Adrenal gland (tissue), 12 donors: ENCODE data around the gene INSR. TPM values are rescaled to one million over a fixed set of nuclear protein-coding genes. Genes with fewer than 3 reads are reported as not detected.
A peak's percentile ranks its signal among the peaks of the same experiment; 100 is the strongest.
"Not testable (repeated sequence)": the region's sequence is repeated elsewhere in the genome, so short reads cannot be mapped to it uniquely, and the experiment has no call there.

Experiments used
- DNase-seq, 7 donors: peaks; one replicate each; pipeline ENCODE4 v3.0.0-alpha.2; 2019 to 2020
- H3K27ac ChIP-seq, 5 donors: fragments of 200-600 bp; sonication (generic) in 4 of 5; 1 replicate in 3 of 5; 2 replicates in 2 of 5; pipeline versions ENCODE4 v1.5.1 to v1.8.0; 2016 to 2020; ENCODE audit warnings: mild to moderate bottlenecking in 1 of 5
- H3K27me3 ChIP-seq: fragments of 200-600 bp; 2 replicates; pipeline ENCODE4 v1.8.0; 2021
- H3K36me3 ChIP-seq, 2 donors: fragments of 200-600 bp; replicated peaks in 1 of 2; 1 replicate in 1 of 2; 2 replicates in 1 of 2; pipeline versions ENCODE4 v1.5.1 to v1.8.0; 2018 to 2022
- H3K4me1 ChIP-seq, 2 donors: fragments of 200-600 bp; replicated peaks in 1 of 2; 1 replicate in 1 of 2; 2 replicates in 1 of 2; pipeline versions ENCODE4 v1.5.1 to v1.8.0; 2018 to 2021
- H3K4me3 ChIP-seq, 4 donors: fragments of 200-600 bp; sonication (generic) in 3 of 4; one replicate each; pipeline ENCODE4 v1.5.1; 2016 to 2018
- H3K9me3 ChIP-seq, 3 donors: fragments of 200-600 bp; sonication (generic) in 1 of 3; replicated peaks in 1 of 3; 1 replicate in 2 of 3; 2 replicates in 1 of 3; pipeline versions ENCODE4 v1.5.1 to v1.8.0; 2016 to 2021
- POLR2A ChIP-seq, 2 donors: fragments of 450-650 bp; IDR thresholded peaks; one replicate each; pipeline ENCODE4 v1.6.1; 2017; ENCODE audit warnings: antibody characterized with exemption in 2 of 2, mild to moderate bottlenecking in 2 of 2, moderate library complexity in 1 of 2
- WGBS, 4 donors: extraction: QIAGEN DNeasy Blood & Tissue Kit in 2 of 4; methylation state at CpG; one replicate each; pipeline versions ENCODE4 v1.1.5 to v1.1.7; 2013 to 2017; 5-methylcytosine and 5-hydroxymethylcytosine counted together
- intact Hi-C, 2 donors: fragments of 100-400 bp; cut with DNase I; formaldehyde crosslinking; loops; one replicate each; pipeline versions ENCODE4 v1.14.1 to v1.15.0; 2022 to 2023
- polyA plus RNA-seq, 3 donors: library from polyadenylated mRNA; stranded (reverse); fragments of 200-250 nt in 2 of 3; fragments of 350-450 nt in 1 of 3; fragmentation: Illumina TruSeq in 1 of 3; extraction: RNeasy Lipid Tissue Mini Kit (QIAGEN cat#74804) in 1 of 3; gene quantifications; one replicate each; pipeline ENCODE4 v1.2.3, GENCODE V29; 2013 to 2014
- total RNA-seq, 9 donors: library from RNA; depleted of rRNA in 4 of 9; stranded (reverse); fragments of >200 nt in 4 of 9; fragments of 120-200 nt in 1 of 9; fragmentation: NEBNext Ultra II Directional in 1 of 9; extraction: Animal tissue kit (Norgen Biotek cat#: 25700) in 1 of 9; gene quantifications; one replicate each; pipeline versions ENCODE4 v1.1.0 to v1.2.4, GENCODE V29; 2013 to 2023
- TF ChIP-seq, protein P1 (sequence below), 6 experiments: fragments of 450-650 bp in 4 of 6; fragments of 200-600 bp in 2 of 6; sonication (generic) in 1 of 6; IDR thresholded peaks; 1 replicate in 5 of 6; 2 replicates in 1 of 6; pipeline versions ENCODE4 v1.5.1 to v1.8.0; 2016 to 2021; ENCODE audit warnings: antibody characterized with exemption in 6 of 6, mild to moderate bottlenecking in 2 of 6, moderate library complexity in 1 of 6
- donor health status: healthy with polysubstance abuse.
- donor health status: Bipolar disorder and iron deficiency.
- donor health status: DM: yes; HTN: yes; CAD: no.
- donor health status: DM: no; HTN: no; CAD: no.
- donor health status: DM: no; HTN: no; CAD: no.
- donor health status: DM: yes; HTN: yes; CAD: no.

INSR gene
- total and polyA plus RNA-seq, 12 donors, result 19.0 to 327 (median 99.9) TPM

DNA sequence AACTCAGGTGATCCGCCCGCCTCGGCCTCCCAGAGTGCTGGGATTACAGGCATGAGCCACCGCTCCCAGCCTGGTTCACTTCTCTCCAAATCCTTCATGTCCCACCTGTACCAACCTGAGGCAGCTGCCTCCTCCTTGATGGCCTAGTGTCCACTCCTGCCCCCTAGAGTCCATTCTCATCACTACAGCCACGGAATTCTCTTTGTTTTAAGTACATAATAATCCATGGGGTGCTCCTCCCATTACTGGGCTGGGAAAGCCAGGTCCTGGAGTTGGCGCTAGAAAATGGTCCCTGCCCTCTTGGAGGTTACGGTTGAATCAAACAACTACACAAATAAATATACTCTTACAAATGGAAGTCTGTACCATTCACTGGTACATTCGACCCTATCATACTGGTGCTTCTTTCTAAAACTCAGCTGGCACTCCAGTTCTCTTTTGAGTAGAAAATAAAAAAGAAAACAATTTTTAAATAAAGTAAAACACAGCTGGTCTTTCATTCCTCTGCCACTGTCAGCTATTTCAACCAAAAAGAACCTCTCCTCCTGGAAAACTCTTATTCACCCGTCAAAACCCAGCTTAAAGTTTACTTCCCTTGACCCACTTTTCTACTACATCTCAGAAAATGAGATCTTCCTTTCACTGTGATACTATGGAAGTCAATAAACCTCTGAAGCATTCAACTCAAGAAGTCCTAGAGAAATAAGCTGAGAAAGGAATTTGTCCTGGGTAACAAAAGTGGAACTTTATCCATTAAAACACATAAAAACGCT, 32.1 kb upstream of the INSR start:
- no peak overlapping the region for H3K4me3 ChIP-seq
- DNase-seq, result peak in 2 of 7 donors; percentile 43 to 63
- peaks cover 3 to 17% of the 10 kb centered on the region in 2 donors for H3K4me1 ChIP-seq
- no peaks in the 10 kb centered on the region for H3K27me3 ChIP-seq
- H3K27ac ChIP-seq, result peak overlapping the region in 3 of 5 donors; percentile 0 to 33 (median 17)
- H3K9me3 ChIP-seq, result no peaks in the 10 kb centered on the region
- intact Hi-C loops, result no loop called here
- TF ChIP-seq POLR2A (IDR thresholded peaks at IDR 0.05), result no peak
- TF ChIP-seq, protein P1, sequence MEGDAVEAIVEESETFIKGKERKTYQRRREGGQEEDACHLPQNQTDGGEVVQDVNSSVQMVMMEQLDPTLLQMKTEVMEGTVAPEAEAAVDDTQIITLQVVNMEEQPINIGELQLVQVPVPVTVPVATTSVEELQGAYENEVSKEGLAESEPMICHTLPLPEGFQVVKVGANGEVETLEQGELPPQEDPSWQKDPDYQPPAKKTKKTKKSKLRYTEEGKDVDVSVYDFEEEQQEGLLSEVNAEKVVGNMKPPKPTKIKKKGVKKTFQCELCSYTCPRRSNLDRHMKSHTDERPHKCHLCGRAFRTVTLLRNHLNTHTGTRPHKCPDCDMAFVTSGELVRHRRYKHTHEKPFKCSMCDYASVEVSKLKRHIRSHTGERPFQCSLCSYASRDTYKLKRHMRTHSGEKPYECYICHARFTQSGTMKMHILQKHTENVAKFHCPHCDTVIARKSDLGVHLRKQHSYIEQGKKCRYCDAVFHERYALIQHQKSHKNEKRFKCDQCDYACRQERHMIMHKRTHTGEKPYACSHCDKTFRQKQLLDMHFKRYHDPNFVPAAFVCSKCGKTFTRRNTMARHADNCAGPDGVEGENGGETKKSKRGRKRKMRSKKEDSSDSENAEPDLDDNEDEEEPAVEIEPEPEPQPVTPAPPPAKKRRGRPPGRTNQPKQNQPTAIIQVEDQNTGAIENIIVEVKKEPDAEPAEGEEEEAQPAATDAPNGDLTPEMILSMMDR (IDR thresholded peaks at IDR 0.05), result peak in 4 of 6 experiments; percentile 19 to 37 (median 32)
- H3K36me3 ChIP-seq, result no peaks in the 10 kb centered on the region
- 79 to 86% (median 82%) methylated on average over 9 to 10 of the region's 10 CpGs for WGBS, 4 donors

DNA sequence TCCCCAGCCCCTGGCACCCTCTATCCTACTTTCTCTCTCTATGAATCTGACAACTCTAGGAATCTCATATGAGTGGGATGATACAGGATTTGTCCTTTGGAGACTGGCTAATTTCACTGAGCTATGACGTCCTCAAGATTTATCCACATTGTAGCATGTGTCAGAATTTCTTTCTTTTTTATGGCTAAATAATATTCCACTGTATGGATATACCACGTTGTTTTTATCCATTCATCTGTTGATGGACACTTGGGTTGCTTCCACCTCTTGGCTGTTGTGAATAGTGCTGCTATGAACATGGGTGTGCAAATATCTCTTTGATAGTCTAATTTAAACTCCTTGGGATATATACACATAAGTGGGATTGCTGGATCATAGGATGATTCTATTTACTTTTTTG, 24.0 kb upstream of the INSR start:
- DNase-seq, result no peak
- 40 to 50% (median 47%) methylated on average over 2 of the region's 2 CpGs for WGBS, 4 donors
- no peak overlapping the region for H3K27ac ChIP-seq
- H3K4me3 ChIP-seq, result no peak overlapping the region
- H3K4me1 ChIP-seq, result peaks cover 8 to 13% of the 10 kb centered on the region in 2 donors
- H3K9me3 ChIP-seq, result no peaks in the 10 kb centered on the region
- H3K27me3 ChIP-seq, result no peaks in the 10 kb centered on the region
- no peak for TF ChIP-seq POLR2A (IDR thresholded peaks at IDR 0.05)
- TF ChIP-seq, protein P1 (IDR thresholded peaks at IDR 0.05), result no peak
- intact Hi-C loops, result no loop called here
- no peaks in the 10 kb centered on the region for H3K36me3 ChIP-seq

DNA sequence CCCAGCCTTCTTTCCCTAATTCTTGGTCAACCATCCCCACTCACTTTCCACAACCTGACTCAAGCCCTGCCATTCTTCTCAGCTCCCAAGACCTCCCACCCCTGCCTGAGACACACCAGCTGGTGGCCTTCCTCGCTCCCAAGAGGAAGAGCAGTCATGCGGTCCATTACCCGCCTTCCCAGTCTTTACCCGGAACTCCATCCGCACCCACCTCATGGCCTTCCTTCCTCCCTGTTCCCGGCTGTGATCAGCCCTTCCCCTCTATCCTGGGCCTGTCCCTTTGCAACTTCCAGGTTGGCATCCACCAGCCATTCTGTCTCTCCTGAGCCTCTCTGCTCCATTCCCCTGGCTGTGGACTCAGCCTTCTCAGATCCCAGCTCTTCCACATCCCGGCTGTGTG, 18.6 kb upstream of the INSR start:
- no peaks in the 10 kb centered on the region for H3K4me1 ChIP-seq
- no peak for TF ChIP-seq POLR2A (IDR thresholded peaks at IDR 0.05)
- TF ChIP-seq, protein P1 (IDR thresholded peaks at IDR 0.05), result no peak
- H3K27me3 ChIP-seq, result no peaks in the 10 kb centered on the region
- intact Hi-C loops, result no loop called here
- H3K36me3 ChIP-seq, result no peaks in the 10 kb centered on the region
- no peak overlapping the region for H3K4me3 ChIP-seq
- no peaks in the 10 kb centered on the region for H3K9me3 ChIP-seq
- 72 to 88% (median 84%) methylated on average over 7 of the region's 7 CpGs for WGBS, 4 donors
- no peak overlapping the region for H3K27ac ChIP-seq
- peak in 2 of 7 donors; percentile 28 to 53 for DNase-seq

GRCh38 chr19:7311911-7312310, 17.7 kb upstream of the INSR start:
- no peaks in the 10 kb centered on the region for H3K27me3 ChIP-seq
- H3K27ac ChIP-seq, result no peak overlapping the region
- no peaks in the 10 kb centered on the region for H3K36me3 ChIP-seq
- H3K9me3 ChIP-seq, result no peaks in the 10 kb centered on the region
- no peaks in the 10 kb centered on the region for H3K4me1 ChIP-seq
- peak in 1 of 7 donors; percentile 41 for DNase-seq
- WGBS, 4 donors, result 95 to 97% (median 96%) methylated on average over 12 of the region's 12 CpGs
- H3K4me3 ChIP-seq, result no peak overlapping the region
- TF ChIP-seq POLR2A (IDR thresholded peaks at IDR 0.05), result no peak
- TF ChIP-seq, protein P1 (IDR thresholded peaks at IDR 0.05), result no peak
- intact Hi-C loops, result no loop called here

DNA sequence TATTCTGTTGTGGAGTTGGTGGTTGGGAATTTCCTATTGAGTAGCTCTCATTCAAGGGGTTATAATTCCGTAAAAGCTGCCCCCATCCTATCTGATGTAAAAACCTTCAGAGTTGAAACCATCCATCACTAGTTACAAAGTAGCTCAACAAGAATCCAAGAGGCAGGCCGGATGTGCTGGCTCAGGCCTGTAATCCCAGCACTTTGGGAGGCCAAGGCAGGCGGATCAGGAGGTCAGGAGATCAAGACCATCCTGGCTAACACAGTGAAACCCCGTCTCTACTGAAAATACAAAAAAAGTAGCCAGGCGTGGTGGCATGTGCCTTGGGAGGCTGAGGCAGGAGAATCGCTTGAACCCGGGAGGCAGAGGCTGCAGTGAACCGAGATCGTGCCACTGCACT, 14.1 kb upstream of the INSR start:
- H3K9me3 ChIP-seq, H3K27ac ChIP-seq, intact Hi-C loops, H3K27me3 ChIP-seq, H3K36me3 ChIP-seq, H3K4me3 ChIP-seq, H3K4me1 ChIP-seq, DNase-seq: not testable (repeated sequence)
- 85 to 88% (median 86%) methylated on average over 8 to 9 of the region's 9 CpGs for WGBS, 4 donors
